Hindlimb muscle (tissue), 1 donor: Measurements from ENCODE around the gene NRXN3. TPM values are rescaled to one million over a fixed set of nuclear protein-coding genes. Genes with fewer than 3 reads are reported as not detected.

Experiments used
- DNase-seq: peaks from one replicate; pipeline ENCODE4 v3.0.0-alpha.2; 2013
- polyA plus RNA-seq: library from polyadenylated mRNA; unstranded; fragments of 120-200 nt; gene quantifications from one replicate; pipeline ENCODE4 v1.2.1, GENCODE V29; 2013; ENCODE audit not compliant: insufficient read length

The NRXN3 gene
- polyA plus RNA-seq, 1 donor = 0.40 TPM

GRCh38 chr14:79510659-79511058 is 1340.5 kb downstream of the NRXN3 start:
- DNase-seq = no peak

- DNase-seq = no peak
Observed at GRCh38 chr14:79511146-79511545, 1341.0 kb downstream of the NRXN3 start.

GRCh38 chr14:79513446-79513845 is 1343.3 kb downstream of the NRXN3 start:
- DNase-seq = no peak

GRCh38 chr14:79514700-79515099 is 1344.5 kb downstream of the NRXN3 start:
- DNase-seq = no peak

- DNase-seq = no peak
Observed at GRCh38 chr14:79515158-79515557, 1345.0 kb downstream of the NRXN3 start.

- no peak for DNase-seq
Observed at GRCh38 chr14:79516009-79516408, 1345.8 kb downstream of the NRXN3 start.

- DNase-seq = no peak
Observed at GRCh38 chr14:79525416-79525815, 1355.2 kb downstream of the NRXN3 start.

- no peak for DNase-seq
Observed at GRCh38 chr14:79528828-79529416, 1358.7 kb downstream of the NRXN3 start.

- no peak for DNase-seq
Observed at GRCh38 chr14:79530555-79530954, 1360.4 kb downstream of the NRXN3 start.

- DNase-seq = no peak
Observed at GRCh38 chr14:79534703-79535353, 1364.7 kb downstream of the NRXN3 start.

GRCh38 chr14:79540394-79540793 is 1370.2 kb downstream of the NRXN3 start:
- no peak for DNase-seq

- DNase-seq = no peak
Observed at GRCh38 chr14:79542121-79542520, 1371.9 kb downstream of the NRXN3 start.

- no peak for DNase-seq
Observed at GRCh38 chr14:79543348-79543747, 1373.2 kb downstream of the NRXN3 start.

GRCh38 chr14:79543967-79544697 is 1374.0 kb downstream of the NRXN3 start:
- DNase-seq = peak; percentile 3

GRCh38 chr14:79544698-79545070 is 1374.5 kb downstream of the NRXN3 start:
- peak; percentile 26 for DNase-seq

GRCh38 chr14:79548836-79549235 is 1378.7 kb downstream of the NRXN3 start:
- DNase-seq = no peak

- no peak for DNase-seq
Observed at GRCh38 chr14:79549515-79549914, 1379.3 kb downstream of the NRXN3 start.

GRCh38 chr14:79551523-79551922 is 1381.3 kb downstream of the NRXN3 start:
- no peak for DNase-seq

GRCh38 chr14:79552778-79553177 is 1382.6 kb downstream of the NRXN3 start:
- DNase-seq = no peak

GRCh38 chr14:79554816-79555215 is 1384.6 kb downstream of the NRXN3 start:
- no peak for DNase-seq

- no peak for DNase-seq
Observed at GRCh38 chr14:79555429-79555828, 1385.3 kb downstream of the NRXN3 start.

- DNase-seq = no peak
Observed at GRCh38 chr14:79557309-79557708, 1387.1 kb downstream of the NRXN3 start.

- no peak for DNase-seq
Observed at GRCh38 chr14:79562185-79562584, 1392.0 kb downstream of the NRXN3 start.

GRCh38 chr14:79564371-79564770 is 1394.2 kb downstream of the NRXN3 start:
- no peak for DNase-seq
